HepG2 (cell line): ENCODE results near the gene NFATC3. TPM values are rescaled to one million over a fixed set of nuclear protein-coding genes. Genes with fewer than 3 reads are reported as not detected.

Source experiments
- CBX5 ChIP-seq: sonication (generic); formaldehyde crosslinking; IDR thresholded peaks from 2 replicates; pipeline ENCODE4 v1.4.0; 2020; ENCODE audit warnings: missing genetic modification reagents, borderline replicate concordance
- GPN1 ChIP-seq: sonication (generic); formaldehyde crosslinking; IDR thresholded peaks from 2 replicates; pipeline ENCODE4 v1.5.1; 2020; ENCODE audit warnings: missing genetic modification reagents, borderline replicate concordance
- ISX ChIP-seq: sonication (generic); formaldehyde crosslinking; conservative IDR thresholded peaks from 2 replicates; pipeline ENCODE4 v1.5.0; 2020; ENCODE audit warnings: missing genetic modification reagents
- KAT8 ChIP-seq: IDR thresholded peaks from 2 replicates; pipeline ENCODE4 v1.6.1; 2016; ENCODE audit warnings: missing genetic modification reagents, missing compliant biosample characterization
- MIXL1 ChIP-seq: IDR thresholded peaks from 2 replicates; pipeline ENCODE4 v1.6.1; 2016
- NCOR1 ChIP-seq: fragments of 200-600 bp; sonication (generic); IDR thresholded peaks from 2 replicates; pipeline ENCODE4 v1.7.0; 2017; ENCODE audit warnings: antibody characterized with exemption, low read length, borderline replicate concordance
- NFIB ChIP-seq: sonication (generic); formaldehyde crosslinking; IDR thresholded peaks from 2 replicates; pipeline ENCODE4 v1.9.0; 2021; ENCODE audit warnings: missing genetic modification reagents, mild to moderate bottlenecking, borderline replicate concordance
- NR2C2 ChIP-seq: sonication (generic); formaldehyde crosslinking; IDR thresholded peaks from 2 replicates; pipeline ENCODE4 v1.4.0; 2020; ENCODE audit warnings: missing genetic modification reagents, mild to moderate bottlenecking, moderate library complexity, borderline replicate concordance
- SMARCC2 ChIP-seq: fragments of 450-650 bp; IDR thresholded peaks from 2 replicates; pipeline ENCODE4 v1.6.1; 2017; ENCODE audit warnings: antibody characterized with exemption, mild to moderate bottlenecking
- SRF ChIP-seq: IDR thresholded peaks from 2 replicates; pipeline ENCODE4 v1.6.1; 2011; ENCODE audit warnings: mild to moderate bottlenecking, low read depth, low read length, moderate library complexity
- SRSF4 ChIP-seq: fragments of 200-400 bp; formaldehyde crosslinking; IDR thresholded peaks from one replicate; pipeline ENCODE4 v1.6.1; 2018; ENCODE audit warnings: mild to moderate bottlenecking, low read depth, low read length, moderate library complexity; ENCODE audit not compliant: poor library complexity, severe bottlenecking
- TP53 ChIP-seq: sonication (generic); formaldehyde crosslinking; conservative IDR thresholded peaks from 2 replicates; pipeline ENCODE4 v1.4.0; 2020; ENCODE audit warnings: missing genetic modification reagents
- ZBTB40 ChIP-seq, 2 experiments: fragments of 450-650 bp in 1 of 2; sonication (generic) in 1 of 2; formaldehyde crosslinking in 1 of 2; IDR thresholded peaks; 2 replicates each; pipeline versions ENCODE4 v1.6.1 to v1.8.0; 2016 to 2022; ENCODE audit warnings: antibody characterized with exemption in 1 of 2, mild to moderate bottlenecking in 1 of 2, missing genetic modification reagents in 1 of 2
- ZFAT ChIP-seq: sonication (generic); formaldehyde crosslinking; conservative IDR thresholded peaks from 2 replicates; pipeline ENCODE4 v1.8.1; 2023; ENCODE audit warnings: missing genetic modification reagents, inconsistent platforms
- ZNF33B ChIP-seq: sonication (generic); formaldehyde crosslinking; IDR thresholded peaks from 2 replicates; pipeline ENCODE4 v1.5.1; 2020; ENCODE audit warnings: mild to moderate bottlenecking, missing genetic modification reagents
- ZNF343 ChIP-seq: sonication (generic); formaldehyde crosslinking; IDR thresholded peaks from 2 replicates; pipeline ENCODE4 v1.4.0; 2020; ENCODE audit warnings: mild to moderate bottlenecking, missing genetic modification reagents
- ZNF652 ChIP-seq: IDR thresholded peaks from 2 replicates; pipeline ENCODE4 v1.6.1; 2016; ENCODE audit warnings: low read depth, borderline replicate concordance
- polyA plus RNA-seq, 8 experiments: library from polyadenylated mRNA; depleted of rRNA in 3 of 8; stranded (reverse) in 7 of 8; unstranded in 1 of 8; fragments of >200 nt; fragmentation: Illumina TruSeq in 4 of 8; extraction: Trizol in 4 of 8; gene quantifications; 2 replicates each; pipeline versions ENCODE4 v1.2.1 to v1.2.3, GENCODE V29; 2011 to 2016; ENCODE audit warnings: low read depth in 4 of 8, missing spikeins in 1 of 8, mixed read lengths in 1 of 8; ENCODE audit not compliant: insufficient read depth in 1 of 8
- total RNA-seq, 5 experiments: library from RNA; depleted of rRNA; stranded (reverse); fragments of >200 nt; fragmentation: Illumina TruSeq; extraction: Trizol; gene quantifications; 2 replicates each; pipeline ENCODE4 v1.2.3, GENCODE V29; 2016; ENCODE audit warnings: low read depth in 1 of 5
- TF ChIP-seq, protein P1 (sequence below): sonication (generic); formaldehyde crosslinking; IDR thresholded peaks from 2 replicates; pipeline ENCODE4 v1.4.0; 2020; ENCODE audit warnings: missing genetic modification reagents

NFATC3 gene
- total and polyA plus RNA-seq, 2 of the 13 experiments (the other 11 are each of a cell fraction or from before 2014, with no cell fraction given): 52.6 to 62.7 TPM

GRCh38 chr16:68113059-68113761 is 28.0 kb downstream of the NFATC3 start (continued):
- TF ChIP-seq ZBTB40 (IDR thresholded peaks at IDR 0.05): no peak
- no peak for TF ChIP-seq ZBTB40 (CRISPR knock-in tag; IDR thresholded peaks at IDR 0.05)
- TF ChIP-seq KAT8: peak; percentile 80
- TF ChIP-seq NR2C2: peak; percentile 48; the same call in 1 of the 2 replicates
- TF ChIP-seq NFIB (CRISPR knock-in tag): no peak
- TF ChIP-seq ISX (CRISPR knock-in tag): no peak
- no peak for TF ChIP-seq ZFAT (CRISPR knock-in tag)
- peak; percentile 57; the same call in 1 of the 2 replicates for TF ChIP-seq MIXL1 (CRISPR knock-in tag)
- TF ChIP-seq CBX5: 0 out of 2 replicates have a peak, but pooled peaks have one; percentile 17
- no peak for TF ChIP-seq SMARCC2
- no peak for TF ChIP-seq ZNF652
- TF ChIP-seq GPN1 (CRISPR knock-in tag): no peak
- TF ChIP-seq NCOR1: peak; percentile 78; the same call in 1 of the 2 replicates
- no peak; the same call in 1 of the 2 replicates for TF ChIP-seq ZNF343
- no peak for TF ChIP-seq SRF
- TF ChIP-seq, protein P1, sequence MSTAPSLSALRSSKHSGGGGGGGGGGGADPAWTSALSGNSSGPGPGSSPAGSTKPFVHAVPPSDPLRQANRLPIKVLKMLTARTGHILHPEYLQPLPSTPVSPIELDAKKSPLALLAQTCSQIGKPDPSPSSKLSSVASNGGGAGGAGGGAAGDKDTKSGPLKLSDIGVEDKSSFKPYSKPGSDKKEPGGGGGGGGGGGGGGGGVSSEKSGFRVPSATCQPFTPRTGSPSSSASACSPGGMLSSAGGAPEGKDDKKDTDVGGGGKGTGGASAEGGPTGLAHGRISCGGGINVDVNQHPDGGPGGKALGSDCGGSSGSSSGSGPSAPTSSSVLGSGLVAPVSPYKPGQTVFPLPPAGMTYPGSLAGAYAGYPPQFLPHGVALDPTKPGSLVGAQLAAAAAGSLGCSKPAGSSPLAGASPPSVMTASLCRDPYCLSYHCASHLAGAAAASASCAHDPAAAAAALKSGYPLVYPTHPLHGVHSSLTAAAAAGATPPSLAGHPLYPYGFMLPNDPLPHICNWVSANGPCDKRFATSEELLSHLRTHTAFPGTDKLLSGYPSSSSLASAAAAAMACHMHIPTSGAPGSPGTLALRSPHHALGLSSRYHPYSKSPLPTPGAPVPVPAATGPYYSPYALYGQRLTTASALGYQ (CRISPR knock-in tag): peak; percentile 94
- no peak; the same call in 1 of the 2 replicates for TF ChIP-seq TP53 (CRISPR knock-in tag)
- TF ChIP-seq SRSF4: no peak
- no peak for TF ChIP-seq ZNF33B
